GM21737 (cell line): ENCODE data around the gene SPOCK1.

ENCODE experiments used
- ATAC-seq: cut with Tn5 transposase; IDR thresholded peaks from one replicate; pipeline ENCODE4 v1.9.1; 2021; ENCODE audit warnings: mild to moderate bottlenecking, moderate library complexity; ENCODE audit not compliant: unreplicated experiment

The SPOCK1 gene

DNA sequence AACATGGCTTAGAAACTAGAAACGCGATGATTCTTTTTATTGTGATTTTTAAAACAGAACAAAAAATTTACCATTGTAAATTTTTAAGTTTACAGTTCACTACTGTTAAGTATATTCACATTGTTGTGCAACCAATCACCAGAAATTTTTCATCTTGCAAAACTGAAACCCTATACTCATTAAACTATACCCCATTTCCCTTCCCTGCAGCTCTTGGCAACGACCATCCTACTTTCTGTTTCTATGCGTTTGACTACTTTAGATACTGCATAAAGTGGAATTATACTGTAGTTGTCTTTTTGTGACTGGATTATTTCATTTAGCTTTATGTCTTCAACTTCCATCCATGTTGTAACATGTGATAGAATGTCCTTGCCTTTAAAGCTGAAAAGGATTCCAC, 52.5 kb downstream of the SPOCK1 start:
- ATAC-seq = no peak

- no peak for ATAC-seq
Measured at GRCh38 chr5:137446151-137446550, 53.0 kb downstream of the SPOCK1 start.

DNA sequence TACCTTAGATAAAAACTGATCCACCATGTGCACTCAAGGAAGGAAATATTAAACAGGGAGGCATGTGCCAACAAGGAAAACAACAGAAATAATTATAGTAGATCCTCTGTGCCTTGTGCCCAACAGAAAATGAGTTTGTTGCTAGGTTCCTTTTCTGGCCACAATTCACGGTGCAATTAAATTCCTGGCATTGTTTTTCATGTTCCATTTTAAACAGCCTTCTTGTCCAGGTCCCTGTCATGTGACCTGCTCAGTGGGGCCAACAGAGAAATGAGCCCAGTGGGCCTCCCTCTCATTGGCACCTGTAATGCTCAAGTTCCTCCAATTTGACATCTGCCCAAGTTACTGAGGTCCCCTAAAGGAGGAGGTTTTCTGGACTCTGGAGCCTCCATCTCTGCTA, 56.5 kb downstream of the SPOCK1 start:
- ATAC-seq = no peak

DNA sequence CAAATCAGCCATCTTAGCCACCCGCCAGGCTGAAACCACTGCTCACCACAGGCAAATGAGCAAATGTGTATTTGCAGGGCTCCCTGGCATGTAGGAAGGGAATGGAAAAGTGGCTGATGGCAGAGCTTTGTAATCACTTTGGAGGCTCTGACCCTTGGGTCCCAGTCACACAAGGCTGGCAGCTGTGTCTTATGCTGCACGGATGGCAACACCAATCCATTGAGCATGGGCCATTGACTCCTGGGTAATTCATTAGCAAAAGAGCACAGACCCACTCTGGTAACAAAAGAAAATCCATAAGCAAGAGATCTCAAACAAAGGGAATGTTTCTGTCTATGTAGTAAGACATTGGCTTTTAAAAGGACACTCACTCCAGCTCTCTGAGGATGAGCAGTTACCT, 57.6 kb downstream of the SPOCK1 start:
- no peak for ATAC-seq

DNA sequence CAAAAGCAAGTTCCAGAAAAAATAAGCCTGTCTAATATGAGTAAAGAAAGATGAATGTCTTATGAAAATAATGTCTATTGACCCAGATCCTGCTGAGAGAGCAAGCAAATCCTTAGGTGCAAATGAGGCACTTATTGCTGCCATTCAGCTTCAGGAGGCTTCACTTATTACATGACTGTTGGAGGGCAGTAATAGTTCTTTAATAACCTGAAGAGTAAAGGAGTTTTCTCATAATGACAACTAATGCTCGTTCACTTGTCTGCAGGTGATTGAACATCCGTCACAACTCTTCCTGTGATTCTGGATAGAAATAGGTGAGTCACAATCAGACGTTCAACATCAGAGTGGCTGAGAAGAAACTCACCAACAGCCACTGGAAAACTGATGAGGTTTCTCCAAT, 58.3 kb downstream of the SPOCK1 start:
- no peak for ATAC-seq

GRCh38 chr5:137439645-137440044, 59.5 kb downstream of the SPOCK1 start:
- ATAC-seq = no peak

- ATAC-seq = no peak
Measured at GRCh38 chr5:137438932-137439331, 60.2 kb downstream of the SPOCK1 start.

DNA sequence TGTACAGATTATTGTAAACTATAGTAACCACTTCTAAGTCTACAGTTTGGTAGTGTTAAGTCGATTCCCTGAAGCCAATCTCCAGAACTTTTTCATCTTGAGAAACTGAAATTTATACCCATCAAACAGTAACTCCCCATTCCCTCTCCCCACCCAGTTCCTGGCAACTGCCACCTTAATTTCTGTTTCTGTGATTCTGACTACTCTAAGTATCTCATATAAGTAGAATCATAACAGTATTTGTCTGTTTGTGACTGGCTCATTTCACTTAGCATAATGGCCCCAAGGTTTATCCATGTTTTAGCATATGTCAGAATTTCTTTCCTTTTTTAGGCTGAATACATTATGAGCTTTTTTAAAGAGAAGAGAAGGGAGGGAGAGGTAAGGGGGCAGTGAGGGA, 61.4 kb downstream of the SPOCK1 start:
- ATAC-seq = no peak

- no peak for ATAC-seq
Measured at GRCh38 chr5:137433539-137433938, 65.6 kb downstream of the SPOCK1 start.

DNA sequence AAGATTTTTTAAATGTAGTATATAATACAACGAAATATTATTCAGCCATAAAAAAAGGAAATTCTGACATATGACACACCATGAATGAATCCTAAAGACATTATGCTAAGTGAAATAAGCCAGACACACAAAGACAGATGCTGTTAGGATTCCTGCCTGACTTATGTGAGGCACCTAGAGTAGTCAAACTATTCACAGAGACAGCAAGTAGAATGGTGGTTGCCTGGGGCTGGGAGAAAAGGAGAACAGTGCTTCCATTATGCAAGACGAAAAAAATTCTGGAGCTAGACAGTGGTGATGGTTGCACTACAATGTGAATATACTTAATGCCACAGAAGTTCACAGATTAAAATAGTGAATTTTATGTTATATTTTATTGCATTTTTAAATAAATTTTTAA, 66.8 kb downstream of the SPOCK1 start:
- no peak for ATAC-seq

DNA sequence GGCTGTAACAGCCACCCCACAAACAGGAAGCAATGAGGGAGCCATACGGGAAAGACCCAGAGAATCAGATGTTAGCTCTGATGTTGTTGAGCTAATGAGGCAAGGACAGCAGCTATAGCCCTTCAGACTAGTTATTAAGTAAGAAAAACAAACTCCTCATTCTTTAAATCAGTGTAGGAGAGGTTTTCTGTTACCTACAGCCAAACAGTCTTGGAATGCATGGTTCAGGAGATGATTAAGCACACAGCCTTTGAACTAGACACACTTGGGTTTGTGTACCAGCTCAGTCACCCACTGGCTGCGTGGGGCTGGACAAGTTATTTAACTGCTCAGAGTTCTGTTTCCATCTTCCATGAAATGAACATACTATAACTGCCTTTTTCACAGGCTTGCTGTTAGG, 68.1 kb downstream of the SPOCK1 start:
- ATAC-seq = no peak

- no peak for ATAC-seq
Measured at GRCh38 chr5:137415231-137415681, 83.9 kb downstream of the SPOCK1 start.

DNA sequence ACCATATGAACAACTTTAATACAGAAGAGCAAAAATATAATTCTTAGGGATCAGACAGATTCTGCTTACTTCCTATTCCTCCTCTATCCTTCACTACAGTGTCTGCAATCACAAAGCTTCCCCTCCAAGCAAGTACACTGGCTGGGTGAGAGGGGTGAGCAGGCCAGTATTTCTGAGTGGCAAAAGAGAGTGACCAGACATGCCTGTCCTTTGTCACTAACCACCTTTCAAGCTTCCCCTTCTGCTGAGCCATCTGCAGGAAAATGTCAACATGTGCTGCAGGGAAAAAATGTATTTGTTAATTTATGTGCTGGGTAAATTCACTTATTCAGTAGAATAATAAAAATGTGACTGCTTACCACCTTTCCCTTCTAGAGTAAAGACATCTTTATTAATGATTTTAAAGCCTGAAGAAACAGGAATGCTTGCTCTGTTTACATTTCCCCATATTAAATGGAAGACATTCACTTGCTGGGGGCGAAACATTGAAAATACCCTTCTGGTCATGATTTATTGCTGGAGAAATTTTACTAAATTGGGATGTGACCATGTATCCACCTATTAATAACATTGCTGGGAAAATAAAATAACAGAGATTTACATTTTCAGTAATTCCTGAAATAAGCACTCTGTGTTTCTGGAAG, 84.9 kb downstream of the SPOCK1 start:
- no peak for ATAC-seq

- ATAC-seq = no peak
Measured at GRCh38 chr5:137412136-137412535, 87.0 kb downstream of the SPOCK1 start.

GRCh38 chr5:137410234-137411010, 88.7 kb downstream of the SPOCK1 start:
- ATAC-seq = no peak

GRCh38 chr5:137409736-137410135, 89.4 kb downstream of the SPOCK1 start:
- ATAC-seq = no peak

GRCh38 chr5:137407090-137407489, 92.0 kb downstream of the SPOCK1 start:
- ATAC-seq = no peak

DNA sequence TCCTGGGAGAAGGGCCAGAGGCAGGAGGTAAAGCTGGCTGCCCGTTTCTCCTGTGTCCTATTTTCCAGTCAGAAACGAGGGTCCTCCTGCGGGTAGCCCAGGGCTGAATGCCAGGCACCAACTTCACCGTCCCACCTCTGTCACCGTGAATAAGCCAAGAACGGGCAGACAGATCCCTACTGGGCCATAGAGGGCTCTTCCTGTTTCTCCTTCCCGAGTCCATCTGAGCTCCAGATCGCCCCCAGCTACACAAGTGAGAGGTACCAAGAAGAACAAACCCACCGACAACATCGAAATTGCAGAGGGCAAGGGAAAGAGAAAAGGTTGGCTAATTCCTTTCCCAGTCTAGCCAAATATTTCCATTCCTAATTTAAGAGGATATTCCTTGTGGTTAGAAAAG, 93.7 kb downstream of the SPOCK1 start:
- ATAC-seq = no peak

DNA sequence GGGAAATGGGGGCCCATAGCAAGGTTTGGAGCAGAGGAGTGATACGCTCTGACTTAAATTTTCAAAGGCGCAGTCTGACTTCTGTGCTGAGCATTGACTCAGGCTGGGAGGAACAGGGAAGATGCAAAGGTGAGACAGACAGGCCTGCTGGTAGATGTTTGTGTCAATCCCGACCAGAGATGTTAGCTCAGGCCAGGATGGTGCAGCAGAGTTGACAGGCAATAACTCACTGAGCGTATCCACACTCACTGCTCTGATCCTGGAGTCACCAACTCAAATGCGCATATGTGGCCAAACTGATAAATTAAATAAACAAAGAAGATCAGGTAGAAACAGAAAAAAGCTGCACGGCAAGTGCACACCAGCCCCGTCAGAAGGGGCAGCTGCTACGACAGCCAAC, 95.3 kb downstream of the SPOCK1 start:
- no peak for ATAC-seq

DNA sequence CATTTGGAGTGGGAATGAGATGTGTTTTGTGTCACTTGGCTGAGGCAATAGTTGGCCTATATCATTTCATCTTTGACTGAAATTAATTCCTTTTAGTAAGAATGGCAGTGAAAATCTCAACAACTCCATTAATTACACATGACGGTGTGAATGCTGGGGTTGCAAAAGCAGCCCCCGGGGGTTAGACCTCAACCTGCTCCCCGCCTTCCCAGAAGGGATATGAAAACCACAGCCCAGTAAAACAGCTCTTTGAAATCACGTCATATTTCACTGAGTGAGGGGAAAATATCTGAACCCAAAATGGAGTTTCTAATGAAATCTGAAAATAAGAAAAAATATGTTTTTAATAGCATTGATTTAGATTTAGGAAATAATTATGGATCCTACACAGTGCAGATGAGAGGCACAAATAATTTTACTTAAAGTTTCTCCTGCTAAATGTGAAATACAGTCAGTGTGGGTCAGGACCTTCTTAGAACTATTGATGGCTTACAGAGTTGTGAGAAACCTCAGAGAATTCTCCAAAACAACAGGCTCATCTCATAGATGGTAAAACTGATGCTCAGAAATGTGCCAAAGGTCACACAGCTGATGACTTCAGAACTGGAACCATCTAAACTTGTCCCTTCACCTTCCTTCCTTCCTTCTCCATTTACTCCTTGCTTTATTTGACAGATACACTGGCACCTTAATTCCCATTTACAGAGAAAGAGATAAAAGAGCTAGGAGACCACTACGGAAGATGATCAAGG, 96.5 kb downstream of the SPOCK1 start:
- no peak for ATAC-seq

DNA sequence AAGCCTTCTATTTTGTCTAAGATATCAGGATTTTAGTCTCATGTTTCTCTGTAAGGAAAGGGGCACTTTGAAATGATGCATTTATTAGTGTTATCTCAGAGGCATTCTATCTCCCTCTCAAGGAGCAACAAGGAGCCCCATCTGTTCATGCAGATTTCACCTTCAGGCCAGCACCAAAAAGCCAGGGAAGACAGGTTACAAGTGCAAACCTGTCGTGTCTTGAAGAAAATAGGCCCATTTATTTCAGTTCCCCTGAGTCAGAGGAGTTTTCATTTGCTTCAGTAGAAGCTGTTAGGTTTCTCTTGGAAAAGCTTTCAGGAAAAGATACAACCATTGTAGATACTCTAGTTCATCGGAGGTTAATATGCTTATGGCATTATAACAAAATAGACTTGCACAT, 97.2 kb downstream of the SPOCK1 start:
- ATAC-seq = no peak

DNA sequence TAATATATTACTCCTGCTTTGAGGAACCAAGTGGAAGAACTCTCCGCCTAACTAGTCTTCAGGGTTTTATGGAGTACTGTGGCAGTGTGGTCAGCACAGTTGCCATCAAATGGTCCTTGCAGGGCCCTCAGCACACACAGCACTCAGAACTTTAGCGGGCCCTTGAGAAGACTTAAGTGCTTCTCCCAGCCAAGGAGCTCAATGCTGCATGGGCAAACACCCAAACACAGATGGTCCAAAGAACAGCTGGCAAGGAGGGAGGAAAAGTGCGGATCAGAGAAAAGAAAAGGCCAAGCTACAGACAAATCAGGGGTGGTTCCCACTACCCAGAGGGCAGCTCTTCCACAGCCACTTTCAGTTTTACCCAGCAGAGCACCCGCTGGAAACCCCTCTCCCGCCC, 98.6 kb downstream of the SPOCK1 start:
- ATAC-seq = no peak
